ENCODE results near the gene MOCS2.

DNA sequence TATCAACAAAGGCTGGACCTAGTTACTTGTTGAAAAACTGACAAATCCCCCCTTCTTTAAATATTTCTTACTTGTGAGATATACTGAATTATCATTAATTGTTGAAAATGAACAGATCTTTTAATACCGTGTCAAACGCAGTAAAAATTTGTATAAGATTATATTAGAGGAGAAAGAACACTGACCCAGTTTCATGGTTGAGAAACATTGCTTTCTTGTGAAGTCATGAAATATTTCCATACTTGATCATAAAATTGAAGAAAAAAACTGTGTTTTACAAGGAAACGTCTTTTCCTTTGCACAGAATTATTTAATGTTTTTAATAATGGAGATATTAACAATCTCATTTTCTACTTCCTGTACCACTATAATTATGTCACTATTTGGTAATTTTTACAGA lies 45.8 kb downstream of the MOCS2 start:
- TF ChIP-seq CTCF (IDR thresholded peaks at IDR 0.05; ENCODE audit: insufficient read depth, low read length, poor library complexity, severe bottlenecking) (no peak), EZH2phosphoT487 (conservative IDR thresholded peaks at IDR 0.05; ENCODE audit: low read length) (no peak)
